Kidney epithelial cell (primary cell): Measurements from ENCODE around the gene RAD51B. TPM values are rescaled to one million over a fixed set of nuclear protein-coding genes. Genes with fewer than 3 reads are reported as not detected.

Experiments used
- DNase-seq: peaks from one replicate; pipeline ENCODE4 v3.0.0-alpha.2; 2010; ENCODE audit warnings: low read depth
- H3K27me3 ChIP-seq: 2 replicates; pipeline ENCODE4 v1.6.0; 2011; ENCODE audit warnings: low read length; ENCODE audit not compliant: control insufficient read depth, insufficient read depth
- H3K36me3 ChIP-seq: 2 replicates; pipeline ENCODE4 v1.5.1; 2011; ENCODE audit warnings: low read length; ENCODE audit not compliant: control insufficient read depth, insufficient read depth
- H3K4me3 ChIP-seq: 2 replicates; pipeline ENCODE4 v1.5.1; 2011; ENCODE audit warnings: low read depth, mild to moderate bottlenecking, control low read depth, low read length
- CTCF ChIP-seq: IDR thresholded peaks from 2 replicates; pipeline ENCODE4 v1.5.1; 2011; ENCODE audit warnings: mild to moderate bottlenecking, moderate library complexity, low read length, control low read depth, inconsistent platforms; ENCODE audit not compliant: insufficient read depth, poor library complexity, severe bottlenecking
- total RNA-seq: library from RNA; depleted of rRNA; stranded (reverse); fragments of >200 nt; gene quantifications from 2 replicates; pipeline ENCODE4 v1.2.3, GENCODE V29; 2015

Gene RAD51B
- total RNA-seq, 1 donor from 2014 or later = 9.5 TPM

GRCh38 chr14:68667313-68667791 is 847.8 kb downstream of the RAD51B start:
- Histone ChIP-seq H3K4me3 (no peak overlapping the region), H3K27me3 (no peaks in the 10 kb centered on the region), H3K36me3 (no peaks in the 10 kb centered on the region)
- DNase-seq = no peak
- no peak for TF ChIP-seq CTCF

DNA sequence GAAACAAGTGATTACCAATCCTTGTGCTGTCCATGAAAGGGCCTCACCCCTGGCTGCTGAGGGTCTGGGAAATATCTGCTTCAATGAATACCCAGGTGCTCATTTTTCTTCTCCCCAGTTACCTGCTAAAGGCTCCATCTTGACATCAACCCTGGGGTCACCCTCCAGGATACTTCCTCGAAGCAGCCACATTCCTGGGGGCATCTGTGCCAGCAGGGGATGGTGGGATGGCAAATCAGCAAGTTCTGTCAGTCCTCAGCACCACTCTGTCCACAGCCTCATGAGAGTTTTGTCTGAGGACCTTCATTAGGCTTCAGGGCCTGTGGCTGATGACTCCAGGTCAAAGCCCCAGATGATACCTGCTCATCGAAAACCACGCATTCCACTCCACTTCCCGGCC is 848.4 kb downstream of the RAD51B start:
- TF ChIP-seq CTCF = no peak
- DNase-seq = no peak
- Histone ChIP-seq H3K27me3 (no peaks in the 10 kb centered on the region), H3K36me3 (no peaks in the 10 kb centered on the region), H3K4me3 (no peak overlapping the region)

DNA sequence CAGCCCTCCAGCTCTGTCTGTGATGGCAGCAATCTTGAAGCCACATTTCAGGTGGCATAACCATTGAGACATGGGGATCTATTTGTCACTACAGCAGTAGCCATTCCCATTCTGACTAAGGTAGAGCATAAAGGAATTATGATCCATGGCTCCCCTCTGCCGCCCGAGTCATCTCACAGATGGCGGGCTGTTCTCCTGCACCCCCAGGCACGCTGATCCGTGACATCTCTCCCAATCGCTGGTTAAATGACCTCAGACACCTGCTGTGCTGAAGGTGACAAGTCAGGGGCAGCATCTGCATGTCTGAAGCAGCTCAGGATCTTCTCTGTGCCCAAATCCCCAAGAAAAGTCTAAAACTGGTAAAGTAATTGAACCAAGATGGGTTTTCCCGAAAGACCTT is 849.0 kb downstream of the RAD51B start:
- TF ChIP-seq CTCF = no peak
- Histone ChIP-seq H3K36me3 (no peaks in the 10 kb centered on the region), H3K27me3 (no peaks in the 10 kb centered on the region), H3K4me3 (no peak overlapping the region)
- DNase-seq = no peak

DNA sequence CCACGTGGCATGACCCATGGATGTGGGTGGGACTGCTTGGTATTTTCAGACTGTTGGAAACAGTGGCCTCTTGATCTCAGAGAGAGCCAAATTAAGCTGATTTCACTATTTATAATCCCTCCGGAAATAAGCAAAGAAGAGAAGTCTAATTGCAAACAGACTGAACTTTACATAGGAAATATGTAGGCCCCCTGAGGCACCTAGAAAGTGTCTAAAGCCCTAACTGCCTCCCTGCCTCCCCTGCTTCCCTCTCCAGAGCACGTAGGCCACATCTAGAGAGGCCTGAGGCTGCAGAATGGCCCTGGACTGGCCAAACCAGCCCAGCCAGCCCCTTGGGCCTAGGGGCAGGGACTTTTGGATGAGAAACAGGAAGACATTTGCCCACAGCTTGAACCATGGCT is 849.5 kb downstream of the RAD51B start:
- H3K36me3 ChIP-seq = no peaks in the 10 kb centered on the region
- DNase-seq = no peak
- no peaks in the 10 kb centered on the region for H3K27me3 ChIP-seq
- no peak for TF ChIP-seq CTCF
- no peak overlapping the region for H3K4me3 ChIP-seq

- Histone ChIP-seq H3K36me3 (no peaks in the 10 kb centered on the region), H3K27me3 (no peaks in the 10 kb centered on the region), H3K4me3 (no peak overlapping the region)
- no peak for DNase-seq
- no peak for TF ChIP-seq CTCF
Observed at GRCh38 chr14:68669603-68670358, 850.2 kb downstream of the RAD51B start.

GRCh38 chr14:68670359-68670715 is 850.8 kb downstream of the RAD51B start:
- no peaks in the 10 kb centered on the region for H3K36me3 ChIP-seq
- H3K4me3 ChIP-seq = no peak overlapping the region
- DNase-seq = no peak
- no peaks in the 10 kb centered on the region for H3K27me3 ChIP-seq
- TF ChIP-seq CTCF = no peak
